ENCODE results near the gene PRKAR2B. TPM values are rescaled to one million over a fixed set of nuclear protein-coding genes. Genes with fewer than 3 reads are reported as not detected.

PRKAR2B gene
- total RNA-seq, 1 experiment from 2014 or later, result 15.1 TPM

GRCh38 chr7:107047902-107048782 lies 3.6 kb downstream of the PRKAR2B start:
- Histone ChIP-seq H3K79me2 (ENCODE audit: insufficient read depth, low read length) (no peaks in the 10 kb centered on the region), H3K9me2 (ENCODE audit: insufficient read depth) (no peaks in the 10 kb centered on the region), H3K4me1 (ENCODE audit: control insufficient read depth in 1 of 2, insufficient read depth in 2 of 2, low read length in 2 of 2) (peaks cover 0 to 16% of the 10 kb centered on the region in 2 experiments; a peak in 3 of 4 replicates), H3K4me2 (ENCODE audit: low read length) (no peak overlapping the region), H3K27me3 (ENCODE audit: insufficient read depth, low read length) (no peaks in the 10 kb centered on the region), H3K4me3 (replicated peaks in 1 of 2; ENCODE audit: low read depth in 1 of 2, low read length in 2 of 2) (no peak overlapping the region), H3K36me3 (ENCODE audit: control insufficient read depth in 1 of 2, insufficient read depth in 2 of 2, low read length in 2 of 2) (no peaks in the 10 kb centered on the region), H4K20me1 (ENCODE audit: insufficient read depth) (no peaks in the 10 kb centered on the region), H2AFZ (ENCODE audit: low read depth, low read length, poor library complexity, severe bottlenecking) (no peak overlapping the region), H3K9ac (ENCODE audit: low read length) (no peak overlapping the region), H3K9me3 (ENCODE audit: control insufficient read depth in 1 of 2, insufficient read depth in 1 of 2, low read depth in 1 of 2, low read length in 2 of 2) (no peaks in the 10 kb centered on the region), H3K27ac (ENCODE audit: low read depth, low read length) (no peak overlapping the region)
- BruUV-seq (replicated peaks), result no TSS peak
- intact Hi-C loops (cut with micrococcal nuclease), result no loop called here
- RAD21 ChIA-PET (ENCODE audit: low non-redundant PET in 1 of 2, low total read pairs in 2 of 2, uncharacterized antibody in 2 of 2, unreplicated experiment in 2 of 2), result no interaction called here
- TF ChIP-seq FOSL1 (IDR thresholded peaks at IDR 0.05; ENCODE audit: low read depth), result no peak
- TF ChIP-seq CTCF (IDR thresholded peaks at IDR 0.05 in 2 of 3, conservative IDR thresholded peaks at IDR 0.05 in 1 of 3; ENCODE audit: borderline replicate concordance in 1 of 3, insufficient read depth in 1 of 3, low read depth in 2 of 3, low read length in 2 of 3), result peak; percentile 8 to 50 (median 26); a peak in 3 of 6 replicates
- ATAC-seq (no peak), DNase-seq (ENCODE audit: low read depth, low spot score) (no peak)
- CTCF ChIA-PET, result interaction anchor here (0.9 to 1.1 kb wide), 2 partner anchors 9 to 255 kb away, joined by 3 read pairs; no protein-coding TSS in a partner anchor
- POLR2A ChIA-PET, result no interaction called here

- POLR2A ChIA-PET, result no interaction called here
- Histone ChIP-seq H3K36me3 (ENCODE audit: control insufficient read depth in 1 of 2, insufficient read depth in 2 of 2, low read length in 2 of 2) (no peaks in the 10 kb centered on the region), H3K9me2 (ENCODE audit: insufficient read depth) (no peaks in the 10 kb centered on the region), H3K27ac (ENCODE audit: low read depth, low read length) (no peak overlapping the region), H3K4me1 (ENCODE audit: control insufficient read depth in 1 of 2, insufficient read depth in 2 of 2, low read length in 2 of 2) (peaks cover 0 to 12% of the 10 kb centered on the region in 2 experiments; a peak in 3 of 4 replicates), H3K9ac (ENCODE audit: low read length) (no peak overlapping the region), H2AFZ (ENCODE audit: low read depth, low read length, poor library complexity, severe bottlenecking) (no peak overlapping the region), H3K9me3 (ENCODE audit: control insufficient read depth in 1 of 2, insufficient read depth in 1 of 2, low read depth in 1 of 2, low read length in 2 of 2) (no peaks in the 10 kb centered on the region), H3K4me2 (ENCODE audit: low read length) (no peak overlapping the region), H3K79me2 (ENCODE audit: insufficient read depth, low read length) (no peaks in the 10 kb centered on the region), H4K20me1 (ENCODE audit: insufficient read depth) (no peaks in the 10 kb centered on the region), H3K4me3 (replicated peaks in 1 of 2; ENCODE audit: low read depth in 1 of 2, low read length in 2 of 2) (no peak overlapping the region), H3K27me3 (ENCODE audit: insufficient read depth, low read length) (no peaks in the 10 kb centered on the region)
- BruUV-seq (replicated peaks), result no TSS peak
- RAD21 ChIA-PET (ENCODE audit: low non-redundant PET in 1 of 2, low total read pairs in 2 of 2, uncharacterized antibody in 2 of 2, unreplicated experiment in 2 of 2), result no interaction called here
- CTCF ChIA-PET, result interaction anchor here (0.9 to 1.1 kb wide), 2 partner anchors 8 to 256 kb away, joined by 3 read pairs; no protein-coding TSS in a partner anchor
- no peak for ATAC-seq
- DNase-seq (ENCODE audit: low read depth, low spot score), result no peak
- intact Hi-C loops (cut with micrococcal nuclease), result no loop called here
- TF ChIP-seq FOSL1 (IDR thresholded peaks at IDR 0.05; ENCODE audit: low read depth) (no peak), CBX3 (IDR thresholded peaks at IDR 0.05; ENCODE audit: low read depth) (no peak), SIN3A (IDR thresholded peaks at IDR 0.05; ENCODE audit: low read depth) (no peak), ZNF274 (IDR thresholded peaks at IDR 0.05; ENCODE audit: low read depth, low read length) (no peak), RAD21 (IDR thresholded peaks at IDR 0.05; ENCODE audit: low read depth) (no peak), POLR2AphosphoS5 (IDR thresholded peaks at IDR 0.05; ENCODE audit: low read depth, low read length) (no peak), SRF (IDR thresholded peaks at IDR 0.05; ENCODE audit: low read depth) (no peak)
Measured at GRCh38 chr7:107048783-107049418, 4.4 kb downstream of the PRKAR2B start.
